HepG2 (cell line): ENCODE measurements around the gene PCGF3.

ENCODE experiments used
- CTCF ChIP-seq: sonication (generic); formaldehyde crosslinking; IDR thresholded peaks from 2 replicates; pipeline ENCODE4 v1.5.0; 2020; ENCODE audit warnings: mild to moderate bottlenecking, missing genetic modification reagents, moderate library complexity
- STAT6 ChIP-seq: sonication (generic); formaldehyde crosslinking; IDR thresholded peaks from 2 replicates; pipeline ENCODE4 v1.4.0; 2020; ENCODE audit warnings: missing genetic modification reagents, mild to moderate bottlenecking, borderline replicate concordance
- TCF7 ChIP-seq: sonication (generic); IDR thresholded peaks from 2 replicates; pipeline ENCODE4 v1.6.1; 2016; ENCODE audit warnings: antibody characterized with exemption, low read depth

GRCh38 chr4:803884-804283 lies 98.3 kb downstream of the PCGF3 start:
- TF ChIP-seq CTCF (no peak), TCF7 (no peak), STAT6 (CRISPR knock-in tag) (no peak)
